K562 (cell line): Measurements from ENCODE around the gene XIRP1. TPM values are rescaled to one million over a fixed set of nuclear protein-coding genes. Genes with fewer than 3 reads are reported as not detected.

Experiments used
- CBX3 ChIP-seq, 2 experiments: IDR thresholded peaks; 1 replicate in 1 of 2; 2 replicates in 1 of 2; pipeline ENCODE4 v1.6.1; 2012; ENCODE audit warnings: inconsistent platforms in 2 of 2, low read length in 2 of 2, borderline replicate concordance in 1 of 2, control low read depth in 1 of 2
- CREB1 ChIP-seq, 2 experiments: sonication (generic) in 1 of 2; formaldehyde crosslinking in 1 of 2; IDR thresholded peaks; 2 replicates each; pipeline versions ENCODE4 v1.6.1 to v1.8.0; 2012 to 2022; ENCODE audit warnings: inconsistent platforms in 1 of 2, mild to moderate bottlenecking in 1 of 2, missing genetic modification reagents in 1 of 2, moderate library complexity in 1 of 2
- CXXC5 ChIP-seq: fragments of 250-450 bp; sonication (Bioruptor Pico); IDR thresholded peaks from 2 replicates; pipeline ENCODE4 v1.8.0; 2022; ENCODE audit warnings: inconsistent platforms, mild to moderate bottlenecking, moderate library complexity
- FOXM1 ChIP-seq, 2 experiments: fragments of 450-650 bp in 1 of 2; sonication (generic) in 1 of 2; formaldehyde crosslinking in 1 of 2; IDR thresholded peaks; 2 replicates each; pipeline versions ENCODE4 v1.6.1 to v1.9.0; 2017 to 2022; ENCODE audit warnings: low read depth in 2 of 2, mild to moderate bottlenecking in 2 of 2, missing genetic modification reagents in 1 of 2, moderate library complexity in 1 of 2
- HDGF ChIP-seq: fragments of 450-650 bp; IDR thresholded peaks from 2 replicates; pipeline ENCODE4 v1.6.1; 2016
- HLTF ChIP-seq: fragments of 450-650 bp; IDR thresholded peaks from 2 replicates; pipeline ENCODE4 v1.6.1; 2016
- MECOM ChIP-seq: fragments of 250-450 bp; sonication (Bioruptor Pico); IDR thresholded peaks from 2 replicates; pipeline ENCODE4 v1.8.0; 2022; ENCODE audit warnings: inconsistent platforms
- NUFIP1 ChIP-seq: fragments of 450-650 bp; IDR thresholded peaks from 2 replicates; pipeline ENCODE4 v1.6.1; 2018; ENCODE audit not compliant: partially characterized antibody
- POLR2AphosphoS5 ChIP-seq: IDR thresholded peaks from 2 replicates; pipeline ENCODE4 v1.6.1; 2011; ENCODE audit warnings: mild to moderate bottlenecking, low read depth, low read length, moderate library complexity; ENCODE audit not compliant: control insufficient read depth, insufficient read depth
- RHOXF2B ChIP-seq: fragments of 250-450 bp; sonication (Bioruptor Pico); conservative IDR thresholded peaks from 2 replicates; pipeline ENCODE4 v1.5.1; 2021
- SMAD4 ChIP-seq: fragments of 250-450 bp; sonication (Bioruptor Pico); conservative IDR thresholded peaks from 2 replicates; pipeline ENCODE4 v1.8.0; 2021; ENCODE audit warnings: inconsistent platforms, mild to moderate bottlenecking, moderate library complexity
- WHSC1 ChIP-seq: IDR thresholded peaks from one replicate; pipeline ENCODE4 v1.6.1; 2012; ENCODE audit warnings: low read length, control low read depth, inconsistent platforms
- ZNF134 ChIP-seq: fragments of 250-450 bp; sonication (Bioruptor Pico); conservative IDR thresholded peaks from 2 replicates; pipeline ENCODE4 v1.4.0; 2020
- ZNF3 ChIP-seq: fragments of 250-450 bp; sonication (Bioruptor Pico); IDR thresholded peaks from 2 replicates; pipeline ENCODE4 v1.5.0; 2021; ENCODE audit warnings: mild to moderate bottlenecking, moderate library complexity
- ZNF408 ChIP-seq: fragments of 250-450 bp; sonication (Bioruptor Pico); IDR thresholded peaks from 2 replicates; pipeline ENCODE4 v1.4.0; 2020; ENCODE audit warnings: low read depth, mild to moderate bottlenecking, moderate library complexity
- ZNF507 ChIP-seq: conservative IDR thresholded peaks from 2 replicates; pipeline ENCODE4 v1.6.1; 2017; ENCODE audit warnings: missing genetic modification characterization, missing compliant biosample characterization
- ZNF77 ChIP-seq: fragments of 250-450 bp; sonication (Bioruptor Pico); IDR thresholded peaks from 2 replicates; pipeline ENCODE4 v1.5.0; 2020
- polyA plus RNA-seq, 8 experiments: library from polyadenylated mRNA; depleted of rRNA in 4 of 8; stranded (reverse) in 5 of 8; unstranded in 3 of 8; fragments of >200 nt; fragmentation: Nextera tagmentation in 2 of 8; fragmentation: Illumina TruSeq in 1 of 8; extraction: Ambion mirVana in 2 of 8; extraction: Trizol in 1 of 8; gene quantifications; 2 replicates each; pipeline versions ENCODE4 v1.2.1 to v1.2.3, GENCODE V29; 2011 to 2014; ENCODE audit warnings: inconsistent platforms in 1 of 8, missing spikeins in 1 of 8
- total RNA-seq, 7 experiments: library from RNA; depleted of rRNA in 6 of 7; stranded (reverse); fragments of >200 nt in 6 of 7; fragmentation: Illumina TruSeq in 2 of 7; extraction: Trizol in 2 of 7; gene quantifications; 2 replicates each; pipeline versions ENCODE4 v1.2.1 to v1.2.3, GENCODE V29; 2011 to 2021; ENCODE audit warnings: low replicate concordance in 1 of 7
- TF ChIP-seq, protein P1 (sequence below): fragments of 250-450 bp; sonication (Bioruptor Pico); IDR thresholded peaks from 2 replicates; pipeline ENCODE4 v1.4.0; 2020; ENCODE audit warnings: mild to moderate bottlenecking, moderate library complexity
- TF ChIP-seq, protein P2 (sequence below): fragments of 200-800 bp; sonication (Bioruptor generic); IDR thresholded peaks from 2 replicates; pipeline ENCODE4 v1.6.1; 2017; ENCODE audit warnings: missing genetic modification characterization, missing compliant biosample characterization

The XIRP1 gene
- total and polyA plus RNA-seq, 9 of the 15 experiments (the other 6 are each of a cell fraction or from before 2014, with no cell fraction given): 0.03 to 0.27 (median 0.08) TPM; not detected in 3

DNA sequence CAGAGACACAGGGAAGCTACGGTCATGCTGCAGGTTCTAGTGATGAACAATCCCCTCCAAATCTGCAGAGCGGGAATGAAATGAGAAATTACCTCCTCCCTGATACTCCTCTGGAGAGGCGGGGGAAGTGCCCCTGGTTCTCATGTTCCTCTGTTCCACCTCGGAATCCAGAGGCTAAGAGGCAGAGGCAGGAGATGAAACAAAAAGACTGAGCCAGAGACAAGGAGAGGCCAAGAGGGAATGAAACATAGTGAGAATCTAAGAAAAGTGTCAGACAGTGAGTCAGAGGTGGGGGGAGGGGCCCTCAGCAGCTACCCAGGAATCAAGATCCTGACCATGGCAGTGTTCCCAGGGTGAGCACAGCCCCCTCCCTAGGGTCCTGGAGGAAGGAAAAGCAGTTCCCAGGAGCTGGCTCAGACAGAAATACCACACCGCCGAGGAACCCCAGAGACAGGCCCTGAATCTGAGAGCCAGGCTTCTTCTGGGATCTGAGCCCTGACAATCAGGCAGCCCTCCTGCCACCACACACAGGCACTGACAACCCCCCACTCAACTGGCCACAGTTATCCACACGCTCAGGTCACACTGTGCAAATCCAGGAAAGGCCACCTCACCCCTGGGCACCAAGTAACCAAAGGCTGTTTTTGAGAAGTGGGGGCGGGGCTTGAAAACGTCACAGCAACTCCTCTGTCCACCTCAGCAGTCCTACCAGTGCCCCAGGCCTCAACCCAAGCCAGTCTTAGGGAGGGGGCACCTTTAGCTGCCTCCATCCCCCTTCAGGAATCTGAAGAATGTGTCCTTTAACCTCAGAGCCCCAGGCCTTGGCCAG, 41.4 kb downstream of the XIRP1 start (continued):
- TF ChIP-seq CREB1 (IDR thresholded peaks at IDR 0.05): peak; percentile 37; the same call in 1 of the 2 replicates
- peak; percentile 43; the same call in 1 of the 2 replicates for TF ChIP-seq CREB1 (CRISPR knock-in tag; IDR thresholded peaks at IDR 0.05)
- TF ChIP-seq MECOM (CRISPR knock-in tag): no peak
- peak; percentile 27 for TF ChIP-seq POLR2AphosphoS5
- TF ChIP-seq SMAD4 (CRISPR knock-in tag): peak; percentile 83
- no peak for TF ChIP-seq HLTF
- TF ChIP-seq ZNF3: no peak
- TF ChIP-seq ZNF134 (CRISPR knock-in tag): no peak
- TF ChIP-seq, protein P1, sequence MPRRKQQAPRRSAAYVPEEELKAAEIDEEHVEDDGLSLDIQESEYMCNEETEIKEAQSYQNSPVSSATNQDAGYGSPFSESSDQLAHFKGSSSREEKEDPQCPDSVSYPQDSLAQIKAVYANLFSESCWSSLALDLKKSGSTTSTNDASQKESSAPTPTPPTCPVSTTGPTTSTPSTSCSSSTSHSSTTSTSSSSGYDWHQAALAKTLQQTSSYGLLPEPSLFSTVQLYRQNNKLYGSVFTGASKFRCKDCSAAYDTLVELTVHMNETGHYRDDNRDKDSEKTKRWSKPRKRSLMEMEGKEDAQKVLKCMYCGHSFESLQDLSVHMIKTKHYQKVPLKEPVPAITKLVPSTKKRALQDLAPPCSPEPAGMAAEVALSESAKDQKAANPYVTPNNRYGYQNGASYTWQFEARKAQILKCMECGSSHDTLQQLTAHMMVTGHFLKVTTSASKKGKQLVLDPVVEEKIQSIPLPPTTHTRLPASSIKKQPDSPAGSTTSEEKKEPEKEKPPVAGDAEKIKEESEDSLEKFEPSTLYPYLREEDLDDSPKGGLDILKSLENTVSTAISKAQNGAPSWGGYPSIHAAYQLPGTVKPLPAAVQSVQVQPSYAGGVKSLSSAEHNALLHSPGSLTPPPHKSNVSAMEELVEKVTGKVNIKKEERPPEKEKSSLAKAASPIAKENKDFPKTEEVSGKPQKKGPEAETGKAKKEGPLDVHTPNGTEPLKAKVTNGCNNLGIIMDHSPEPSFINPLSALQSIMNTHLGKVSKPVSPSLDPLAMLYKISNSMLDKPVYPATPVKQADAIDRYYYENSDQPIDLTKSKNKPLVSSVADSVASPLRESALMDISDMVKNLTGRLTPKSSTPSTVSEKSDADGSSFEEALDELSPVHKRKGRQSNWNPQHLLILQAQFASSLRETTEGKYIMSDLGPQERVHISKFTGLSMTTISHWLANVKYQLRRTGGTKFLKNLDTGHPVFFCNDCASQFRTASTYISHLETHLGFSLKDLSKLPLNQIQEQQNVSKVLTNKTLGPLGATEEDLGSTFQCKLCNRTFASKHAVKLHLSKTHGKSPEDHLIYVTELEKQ (CRISPR knock-in tag): no peak
- TF ChIP-seq HDGF: 0 out of 2 replicates have a peak, but pooled peaks have one; percentile 40
- no peak for TF ChIP-seq WHSC1
- TF ChIP-seq CBX3 (IDR thresholded peaks at IDR 0.05; ENCODE audit: borderline replicate concordance in 1 of 2, low read length in 2 of 2): peak in 1 of 2 experiments; percentile 51; a peak in 1 of 3 replicates
- TF ChIP-seq, protein P2, sequence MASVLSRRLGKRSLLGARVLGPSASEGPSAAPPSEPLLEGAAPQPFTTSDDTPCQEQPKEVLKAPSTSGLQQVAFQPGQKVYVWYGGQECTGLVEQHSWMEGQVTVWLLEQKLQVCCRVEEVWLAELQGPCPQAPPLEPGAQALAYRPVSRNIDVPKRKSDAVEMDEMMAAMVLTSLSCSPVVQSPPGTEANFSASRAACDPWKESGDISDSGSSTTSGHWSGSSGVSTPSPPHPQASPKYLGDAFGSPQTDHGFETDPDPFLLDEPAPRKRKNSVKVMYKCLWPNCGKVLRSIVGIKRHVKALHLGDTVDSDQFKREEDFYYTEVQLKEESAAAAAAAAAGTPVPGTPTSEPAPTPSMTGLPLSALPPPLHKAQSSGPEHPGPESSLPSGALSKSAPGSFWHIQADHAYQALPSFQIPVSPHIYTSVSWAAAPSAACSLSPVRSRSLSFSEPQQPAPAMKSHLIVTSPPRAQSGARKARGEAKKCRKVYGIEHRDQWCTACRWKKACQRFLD (CRISPR knock-in tag): peak; percentile 36; the same call in 1 of the 2 replicates
- TF ChIP-seq CXXC5 (CRISPR knock-in tag): no peak
- no peak for TF ChIP-seq FOXM1 (IDR thresholded peaks at IDR 0.05; ENCODE audit: low read depth)
- 0 out of 2 replicates have a peak, but pooled peaks have one; percentile 25 for TF ChIP-seq FOXM1 (CRISPR knock-in tag; IDR thresholded peaks at IDR 0.05; ENCODE audit: low read depth)
- TF ChIP-seq ZNF77 (CRISPR knock-in tag): no peak
- TF ChIP-seq ZNF507: no peak
- no peak for TF ChIP-seq RHOXF2B (CRISPR knock-in tag)
- TF ChIP-seq NUFIP1: no peak
- no peak for TF ChIP-seq ZNF408 (CRISPR knock-in tag)
